Activated CD4-positive, CD25-positive, alpha-beta regulatory T cell treated with anti-CD3 and anti-CD28 coated beads, Interleukin-2, amount 50 U/mL, for 16 hours (primary cell): ENCODE measurements around the gene BICC1.

ENCODE experiments used
- DNase-seq: peaks from one replicate; pipeline ENCODE4 v3.0.0-alpha.2; 2020; ENCODE audit warnings: low read depth, low spot score

Gene BICC1, protein sequence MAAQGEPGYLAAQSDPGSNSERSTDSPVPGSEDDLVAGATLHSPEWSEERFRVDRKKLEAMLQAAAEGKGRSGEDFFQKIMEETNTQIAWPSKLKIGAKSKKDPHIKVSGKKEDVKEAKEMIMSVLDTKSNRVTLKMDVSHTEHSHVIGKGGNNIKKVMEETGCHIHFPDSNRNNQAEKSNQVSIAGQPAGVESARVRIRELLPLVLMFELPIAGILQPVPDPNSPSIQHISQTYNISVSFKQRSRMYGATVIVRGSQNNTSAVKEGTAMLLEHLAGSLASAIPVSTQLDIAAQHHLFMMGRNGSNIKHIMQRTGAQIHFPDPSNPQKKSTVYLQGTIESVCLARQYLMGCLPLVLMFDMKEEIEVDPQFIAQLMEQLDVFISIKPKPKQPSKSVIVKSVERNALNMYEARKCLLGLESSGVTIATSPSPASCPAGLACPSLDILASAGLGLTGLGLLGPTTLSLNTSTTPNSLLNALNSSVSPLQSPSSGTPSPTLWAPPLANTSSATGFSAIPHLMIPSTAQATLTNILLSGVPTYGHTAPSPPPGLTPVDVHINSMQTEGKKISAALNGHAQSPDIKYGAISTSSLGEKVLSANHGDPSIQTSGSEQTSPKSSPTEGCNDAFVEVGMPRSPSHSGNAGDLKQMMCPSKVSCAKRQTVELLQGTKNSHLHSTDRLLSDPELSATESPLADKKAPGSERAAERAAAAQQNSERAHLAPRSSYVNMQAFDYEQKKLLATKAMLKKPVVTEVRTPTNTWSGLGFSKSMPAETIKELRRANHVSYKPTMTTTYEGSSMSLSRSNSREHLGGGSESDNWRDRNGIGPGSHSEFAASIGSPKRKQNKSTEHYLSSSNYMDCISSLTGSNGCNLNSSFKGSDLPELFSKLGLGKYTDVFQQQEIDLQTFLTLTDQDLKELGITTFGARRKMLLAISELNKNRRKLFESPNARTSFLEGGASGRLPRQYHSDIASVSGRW

DNA sequence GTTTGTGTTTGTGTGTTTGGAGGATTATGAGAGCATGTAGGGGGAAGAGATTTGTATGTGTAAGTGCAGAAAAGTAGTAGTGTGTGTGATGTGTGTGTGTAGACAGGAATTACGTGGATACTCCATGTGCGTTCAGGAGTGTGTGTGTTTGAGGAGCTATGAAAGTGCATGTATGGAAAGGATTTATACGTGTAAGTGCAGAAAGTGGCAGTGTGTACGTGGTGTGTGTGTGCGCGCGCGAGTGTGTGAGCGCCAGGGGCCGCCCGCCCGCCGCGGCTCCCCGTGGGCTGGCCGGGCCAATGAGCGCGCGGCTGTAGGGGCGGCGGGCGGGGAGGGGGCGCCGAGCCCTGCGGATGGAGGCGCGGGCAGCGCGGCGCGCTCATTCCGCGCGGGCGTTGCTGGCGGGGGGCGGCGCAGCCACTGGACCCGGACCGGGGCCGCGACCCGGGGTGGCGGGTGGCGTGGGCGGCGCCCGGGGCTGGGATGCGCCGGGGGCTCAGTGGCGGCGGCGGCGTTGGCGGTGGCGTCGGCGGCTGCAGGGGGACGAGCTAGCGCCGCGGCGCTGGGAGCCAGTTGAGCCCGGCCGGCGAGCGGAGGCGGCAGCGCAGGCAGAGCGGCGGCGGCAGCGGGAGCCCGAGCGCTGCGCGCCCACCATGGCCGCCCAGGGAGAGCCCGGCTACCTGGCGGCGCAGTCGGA is at the start of gene BICC1:
Gene BICC1, plus strand, starts transcription at position 382 of the 697 bp plus-strand sequence. Its CDS starts 272 bp downstream, at position 654.
- no peak for DNase-seq

DNA sequence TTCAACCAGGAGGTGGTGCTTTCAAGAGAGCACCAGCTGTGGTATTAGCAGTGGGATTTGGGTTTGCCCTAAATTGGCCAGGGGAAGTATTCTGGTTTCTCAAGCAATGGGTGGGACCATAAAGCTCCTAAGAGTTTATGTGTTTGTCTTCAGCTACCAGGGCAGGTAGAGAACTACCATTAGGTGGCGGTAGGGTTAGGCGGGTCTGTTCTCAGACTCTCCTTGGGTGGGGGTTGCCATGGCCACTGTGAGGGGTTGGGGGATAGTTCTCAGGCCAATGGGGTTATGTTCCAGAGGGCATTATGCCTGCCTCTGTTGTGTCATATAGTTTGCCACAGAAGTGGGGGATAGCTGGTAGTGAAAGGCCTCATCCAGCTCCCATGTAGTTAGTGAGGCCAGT is 47.7 kb upstream of the BICC1 start:
- DNase-seq: no peak

- no peak for DNase-seq
Observed at GRCh38 chr10:58465629-58466028, 47.0 kb upstream of the BICC1 start.

DNA sequence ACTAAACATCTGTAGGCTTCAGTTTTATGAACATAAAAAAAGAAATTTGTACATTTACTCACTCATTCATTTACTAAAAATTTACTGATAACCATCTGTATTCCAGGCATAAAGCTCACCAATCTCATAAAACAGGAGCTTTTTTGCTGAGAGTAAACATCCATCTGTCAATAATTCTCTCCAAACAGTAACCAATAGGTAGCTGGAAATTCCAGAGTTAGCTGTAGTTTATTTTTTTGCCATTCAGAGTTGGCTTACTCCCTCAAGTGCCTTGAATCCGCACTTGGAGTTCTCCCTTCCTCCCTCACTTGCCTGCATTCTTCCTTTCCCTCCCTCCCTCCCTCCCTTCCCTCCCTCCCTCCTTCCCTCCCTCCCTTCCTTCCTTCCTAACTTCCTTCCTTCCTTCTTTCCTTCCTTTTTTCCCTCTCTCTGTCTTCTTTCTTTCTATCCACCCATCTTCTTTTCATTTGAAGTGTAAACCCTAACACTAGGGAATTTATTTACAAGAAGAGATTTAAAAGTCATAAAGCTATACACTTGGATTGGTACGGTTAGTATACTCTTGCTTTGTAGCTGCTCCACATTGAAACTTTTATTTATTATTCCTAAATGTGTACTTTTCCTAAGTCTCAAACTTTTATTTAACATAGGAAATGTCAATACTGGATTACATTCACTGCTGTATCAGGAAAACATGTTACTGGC is 44.6 kb upstream of the BICC1 start:
- no peak for DNase-seq

DNA sequence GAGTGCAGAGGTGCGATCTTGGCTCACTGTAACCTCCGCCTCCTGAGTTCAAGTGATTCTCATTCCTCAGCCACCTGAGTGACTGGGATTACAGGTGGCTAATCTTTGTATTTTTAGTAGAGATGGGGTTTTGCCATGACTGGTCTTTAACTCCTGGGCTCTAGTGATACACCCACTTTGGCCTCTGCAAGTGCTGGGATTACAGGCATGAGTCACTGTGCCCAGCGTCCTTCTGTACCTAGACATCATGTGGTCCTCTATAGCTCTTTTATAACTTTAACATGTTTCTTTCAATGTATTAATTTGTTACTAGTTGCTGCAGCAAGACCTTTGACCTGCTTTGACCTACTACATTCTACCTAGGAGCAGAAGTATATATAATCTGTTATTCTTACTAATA is 38.7 kb upstream of the BICC1 start:
- no peak for DNase-seq

- no peak for DNase-seq
Observed at GRCh38 chr10:58475322-58476277, 37.1 kb upstream of the BICC1 start.

- no peak for DNase-seq
Observed at GRCh38 chr10:58477122-58477521, 35.5 kb upstream of the BICC1 start.

- no peak for DNase-seq
Observed at GRCh38 chr10:58477902-58478301, 34.8 kb upstream of the BICC1 start.

GRCh38 chr10:58479045-58479444 is 33.6 kb upstream of the BICC1 start:
- no peak for DNase-seq

- DNase-seq: no peak
Observed at GRCh38 chr10:58480321-58480720, 32.4 kb upstream of the BICC1 start.

DNA sequence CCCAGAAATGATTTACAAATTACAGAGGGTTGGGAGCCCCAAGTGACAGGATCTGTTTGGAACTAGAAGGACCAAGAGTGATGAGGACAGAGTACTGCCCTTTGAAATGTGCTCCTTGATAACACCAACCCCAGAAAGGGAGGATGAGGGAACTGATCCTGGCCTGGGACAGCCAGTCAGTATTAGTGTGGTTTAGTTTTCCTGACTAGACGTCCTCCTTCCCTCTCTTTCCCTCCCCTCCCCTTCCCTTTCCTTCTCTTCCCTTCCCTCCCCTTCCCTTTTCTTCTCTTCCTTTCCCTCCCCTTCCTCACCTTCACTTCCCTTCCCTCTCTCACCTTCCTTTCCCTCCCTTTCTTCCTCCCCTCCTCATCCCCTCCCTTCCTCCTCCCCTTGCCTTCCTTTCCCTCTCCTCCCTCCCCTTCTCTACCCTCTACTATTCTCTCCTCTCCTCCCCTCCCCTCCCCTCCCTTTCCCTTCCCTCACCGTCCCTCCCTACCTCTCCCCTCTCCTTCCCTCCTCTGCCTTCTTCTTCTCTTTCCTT is 31.0 kb upstream of the BICC1 start:
- DNase-seq: no peak

DNA sequence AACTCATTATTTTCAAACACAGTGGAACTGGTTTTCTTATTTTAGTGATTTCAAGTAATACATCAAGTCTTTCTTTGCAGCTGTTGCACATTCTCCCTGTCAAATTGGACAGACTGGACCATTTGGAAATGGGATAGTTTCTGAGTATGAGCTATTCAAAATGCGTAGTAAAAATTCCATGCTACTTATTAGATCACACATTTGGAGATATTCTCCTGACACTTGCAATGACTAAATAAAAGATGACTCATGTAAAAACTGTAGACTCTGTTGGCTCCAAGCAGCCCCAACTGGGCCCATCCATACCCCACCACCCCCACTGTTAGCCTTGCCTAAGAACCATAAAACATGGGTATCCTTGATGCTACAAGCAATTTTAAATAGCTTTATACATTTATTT is 25.9 kb upstream of the BICC1 start:
- DNase-seq: no peak

DNA sequence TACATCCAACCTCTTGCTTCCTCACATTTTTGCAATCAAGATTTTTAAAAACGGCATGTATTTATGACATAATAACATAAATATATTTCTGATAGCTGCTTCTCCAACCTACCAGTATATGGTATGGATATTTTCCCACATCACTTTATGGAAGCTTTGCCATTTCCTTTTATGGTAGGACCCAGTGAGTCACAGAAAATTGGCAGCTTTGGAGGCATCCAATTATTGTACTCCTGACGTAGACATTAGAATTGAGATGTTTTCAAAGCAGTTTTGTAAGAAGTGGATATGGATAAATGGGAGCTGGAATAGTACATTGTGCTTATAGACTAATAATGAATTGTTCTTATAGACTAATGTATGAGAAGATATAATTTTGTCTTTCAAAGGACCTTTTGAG is 23.8 kb upstream of the BICC1 start:
- DNase-seq: no peak

DNA sequence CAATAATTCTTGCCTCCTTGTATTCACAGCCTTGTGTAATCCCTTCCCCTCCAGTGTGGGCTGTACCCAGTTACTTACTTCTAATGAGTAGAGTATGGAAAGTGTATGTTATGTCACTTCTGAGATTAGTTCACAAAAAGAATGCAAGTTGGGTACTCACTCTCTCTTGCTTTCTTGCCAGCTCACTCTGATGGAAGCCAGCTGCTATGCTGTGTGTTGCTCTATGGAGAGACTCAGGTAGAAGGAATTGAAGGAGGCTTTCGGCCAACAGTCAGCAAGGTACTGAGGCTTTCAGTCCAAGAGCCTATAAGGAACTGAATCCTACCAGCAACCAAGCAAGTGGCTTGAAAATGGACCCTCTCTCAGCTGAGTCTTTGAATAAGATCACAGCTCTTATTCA is 9.7 kb upstream of the BICC1 start:
- DNase-seq: no peak

DNA sequence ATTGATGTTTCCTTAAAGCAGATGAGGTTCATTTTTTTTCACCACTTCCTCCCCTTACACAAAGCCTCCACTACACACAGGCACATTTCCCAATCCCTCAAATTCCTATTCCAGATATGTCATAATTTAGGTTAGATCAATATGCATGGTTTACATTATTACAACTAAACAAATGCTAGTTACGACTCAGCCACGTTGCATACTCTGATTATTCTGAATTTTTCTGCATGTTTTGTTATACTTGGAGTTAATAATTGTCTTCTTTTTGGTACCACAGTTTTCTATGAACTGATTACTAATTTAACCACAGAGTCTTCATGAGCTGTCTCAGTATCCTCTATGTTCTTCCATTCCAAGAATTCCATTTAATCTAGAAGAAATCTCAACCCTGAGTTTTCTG is 4.4 kb upstream of the BICC1 start:
- no peak for DNase-seq

GRCh38 chr10:58511765-58512490 is 744 bp upstream of the BICC1 start:
- DNase-seq: no peak

GRCh38 chr10:58513188-58514110 is 777 bp downstream of the BICC1 start:
- no peak for DNase-seq

DNA sequence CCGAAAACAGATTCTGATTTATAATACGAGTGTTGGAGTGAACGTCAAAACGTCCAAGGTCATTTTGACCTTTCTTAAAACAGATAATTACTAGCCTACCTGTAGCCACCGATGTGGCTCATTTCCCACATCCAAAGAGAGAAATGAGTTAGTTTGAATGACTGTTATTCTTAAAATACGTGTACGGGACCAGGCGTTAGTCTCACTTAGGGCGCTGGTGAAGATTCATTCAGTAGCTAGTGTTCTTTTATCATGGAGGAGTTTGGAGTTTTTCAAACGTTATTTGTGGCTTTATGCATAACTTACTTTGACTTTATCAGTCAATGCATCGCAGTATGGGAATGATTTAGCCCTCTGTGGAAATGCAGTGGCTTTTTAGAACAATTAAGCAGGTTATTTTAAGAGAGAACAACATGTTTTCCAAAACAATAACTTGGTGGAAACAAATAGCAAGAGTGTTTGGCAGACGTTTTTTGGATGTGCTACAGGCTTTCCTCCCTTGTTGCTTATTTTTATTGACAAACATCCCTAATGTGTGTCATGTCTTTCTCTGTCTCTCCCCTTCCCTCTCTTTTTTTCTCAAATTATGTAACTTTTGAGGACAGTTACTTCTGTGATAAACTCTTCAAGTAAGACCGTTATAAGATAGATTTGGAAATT is 1.6 kb downstream of the BICC1 start:
- no peak for DNase-seq
